HG02610 (cell line): ENCODE measurements around the gene KIRREL3.

Experiments
- ATAC-seq: cut with Tn5 transposase; IDR thresholded peaks from one replicate; pipeline ENCODE4 v1.9.1; 2021; ENCODE audit warnings: mild to moderate bottlenecking, moderate library complexity; ENCODE audit not compliant: unreplicated experiment

Gene KIRREL3

GRCh38 chr11:126433244-126433846, 567.2 kb downstream of the KIRREL3 start:
- ATAC-seq: no peak

GRCh38 chr11:126432525-126432924, 568.0 kb downstream of the KIRREL3 start:
- no peak for ATAC-seq

GRCh38 chr11:126432065-126432461, 568.5 kb downstream of the KIRREL3 start:
- ATAC-seq: no peak

- ATAC-seq: no peak
Observed at GRCh38 chr11:126431401-126432064, 569.0 kb downstream of the KIRREL3 start.

- no peak for ATAC-seq
Observed at GRCh38 chr11:126430581-126431335, 569.8 kb downstream of the KIRREL3 start.

- peak; percentile 61 for ATAC-seq
Observed at GRCh38 chr11:126426820-126427749, 573.5 kb downstream of the KIRREL3 start.

GRCh38 chr11:126426106-126426505, 574.5 kb downstream of the KIRREL3 start:
- no peak for ATAC-seq

GRCh38 chr11:126424471-126425039, 576.0 kb downstream of the KIRREL3 start:
- no peak for ATAC-seq

- no peak for ATAC-seq
Observed at GRCh38 chr11:126423743-126424142, 576.8 kb downstream of the KIRREL3 start.

GRCh38 chr11:126423154-126423553, 577.4 kb downstream of the KIRREL3 start:
- ATAC-seq: no peak

GRCh38 chr11:126422446-126422845, 578.1 kb downstream of the KIRREL3 start:
- ATAC-seq: no peak

GRCh38 chr11:126421271-126421671, 579.3 kb downstream of the KIRREL3 start:
- ATAC-seq: no peak

GRCh38 chr11:126420698-126421256, 579.8 kb downstream of the KIRREL3 start:
- ATAC-seq: no peak

GRCh38 chr11:126419801-126420697, 580.5 kb downstream of the KIRREL3 start:
- ATAC-seq: peak; percentile 65

GRCh38 chr11:126418887-126419286, 581.7 kb downstream of the KIRREL3 start:
- ATAC-seq: no peak

- no peak for ATAC-seq
Observed at GRCh38 chr11:126417091-126417862, 583.3 kb downstream of the KIRREL3 start.

- ATAC-seq: peak; percentile 89
Observed at GRCh38 chr11:126416542-126417090, 584.0 kb downstream of the KIRREL3 start.
